HepG2 (cell line): ENCODE results near the gene ABAT. TPM values are rescaled to one million over a fixed set of nuclear protein-coding genes. Genes with fewer than 3 reads are reported as not detected.
A peak's percentile ranks its signal among the peaks of the same experiment; 100 is the strongest.

Experiments used
- ATAC-seq: fragments of 200-7000 bp; cut with Tn5 transposase; 3 replicates; pipeline ENCODE4 v1.9.1; 2020; ENCODE audit warnings: mild to moderate bottlenecking, moderate library complexity
- BruUV-seq: library from RNA; stranded (reverse); fragments of 400-500 nt; replicated peaks from 2 replicates; lab custom pipeline; 2021; lab: Mats Ljungman, UMichigan
- CTCF ChIA-PET: fragments of 300-600 bp; formaldehyde crosslinking; extraction: SDS; loops from one replicate; lab custom pipeline; 2021; ENCODE audit warnings: low total read pairs, inconsistent platforms, low intra/inter-chr PET ratio; lab: Yijun Ruan, JAX
- POLR2A ChIA-PET: fragments of 350-600 bp; sonication (Branson Sonifier 250); formaldehyde crosslinking; loops from one replicate; lab custom pipeline; 2020; ENCODE audit warnings: antibody characterized with exemption, inconsistent platforms; lab: Yijun Ruan, JAX
- DNase-seq: peaks from one replicate; pipeline ENCODE4 v3.0.0-alpha.2; 2015; ENCODE audit warnings: low spot score
- FAIRE-seq: peaks from 3 replicates; lab custom pipeline; 2011; peaks lifted over from hg19 to GRCh38; lab: Jason Lieb, UNC
- H2AFZ ChIP-seq: one replicate; pipeline ENCODE4 v1.6.1; 2011; ENCODE audit warnings: low read length, inconsistent platforms
- H3K27ac ChIP-seq: fragments of 300-600 bp; 3 replicates; pipeline ENCODE4 v1.8.0; 2011; ENCODE audit warnings: mixed run types, mild to moderate bottlenecking, mixed read lengths, low read length, inconsistent platforms; ENCODE audit not compliant: insufficient read depth; ENCODE audit errors: extremely low read length
- H3K27me3 ChIP-seq, 2 experiments: fragments of 200-600 bp in 1 of 2; 2 replicates in 1 of 2; 3 replicates in 1 of 2; pipeline versions ENCODE4 v1.6.0 to v1.8.0; 2011; ENCODE audit warnings: low read length in 2 of 2, mild to moderate bottlenecking in 2 of 2, moderate library complexity in 2 of 2, inconsistent platforms in 1 of 2; ENCODE audit not compliant: insufficient read depth in 2 of 2, control insufficient read depth in 1 of 2
- H3K36me3 ChIP-seq, 2 experiments: fragments of 200-600 bp in 1 of 2; replicated peaks in 1 of 2; 2 replicates in 1 of 2; 3 replicates in 1 of 2; pipeline versions ENCODE4 v1.5.1 to v1.8.0; 2011; ENCODE audit warnings: low read length in 2 of 2, inconsistent platforms in 1 of 2; ENCODE audit not compliant: insufficient read depth in 2 of 2, control insufficient read depth in 1 of 2
- H3K4me1 ChIP-seq: 2 replicates; pipeline ENCODE4 v1.5.1; 2012; ENCODE audit warnings: low read length, inconsistent platforms; ENCODE audit not compliant: insufficient read depth
- H3K4me2 ChIP-seq: 2 replicates; pipeline ENCODE4 v1.6.0; 2011; ENCODE audit warnings: low read depth, low read length, inconsistent platforms
- H3K4me3 ChIP-seq, 3 experiments: fragments of 200-600 bp in 1 of 3; sonication (generic), shearing (Covaris generic) in 1 of 3; replicated peaks in 1 of 3; 2 replicates each; pipeline ENCODE4 v1.5.1; 2011 to 2016; ENCODE audit warnings: low read length in 3 of 3, inconsistent platforms in 2 of 3, low read depth in 2 of 3, mild to moderate bottlenecking in 2 of 3, control low read depth in 1 of 3, mixed read lengths in 1 of 3; ENCODE audit not compliant: insufficient read depth in 1 of 3
- H3K79me2 ChIP-seq: one replicate; pipeline ENCODE4 v1.6.1; 2011; ENCODE audit warnings: low read length, inconsistent platforms; ENCODE audit not compliant: insufficient read depth
- H3K9ac ChIP-seq: 2 replicates; pipeline ENCODE4 v1.6.0; 2011; ENCODE audit warnings: mild to moderate bottlenecking, low read depth, low read length, inconsistent platforms; ENCODE audit not compliant: insufficient read depth
- H3K9me3 ChIP-seq: 2 replicates; pipeline ENCODE4 v1.5.1; 2012; ENCODE audit warnings: mild to moderate bottlenecking, low read length
- H4K20me1 ChIP-seq: 2 replicates; pipeline ENCODE4 v1.6.0; 2011; ENCODE audit warnings: inconsistent platforms, mild to moderate bottlenecking, low read length, moderate library complexity; ENCODE audit not compliant: insufficient read depth
- ATF1 ChIP-seq: IDR thresholded peaks from 2 replicates; pipeline ENCODE4 v1.6.1; 2016; ENCODE audit warnings: mild to moderate bottlenecking, control low read depth
- ATF6 ChIP-seq: sonication (generic); formaldehyde crosslinking; conservative IDR thresholded peaks from 2 replicates; pipeline ENCODE4 v1.4.0; 2020; ENCODE audit warnings: missing genetic modification reagents
- CC2D1A ChIP-seq: sonication (generic); formaldehyde crosslinking; IDR thresholded peaks from 2 replicates; pipeline ENCODE4 v1.8.1; 2023; ENCODE audit warnings: mild to moderate bottlenecking, missing genetic modification reagents
- E2F5 ChIP-seq: sonication (generic); formaldehyde crosslinking; conservative IDR thresholded peaks from 2 replicates; pipeline ENCODE4 v1.4.0; 2020; ENCODE audit warnings: missing genetic modification reagents
- KLF12 ChIP-seq: sonication (generic); formaldehyde crosslinking; IDR thresholded peaks from 2 replicates; pipeline ENCODE4 v1.4.0; 2020; ENCODE audit warnings: missing genetic modification reagents, borderline replicate concordance
- ZIK1 ChIP-seq: sonication (generic); formaldehyde crosslinking; IDR thresholded peaks from 2 replicates; pipeline ENCODE4 v1.5.0; 2020; ENCODE audit warnings: mild to moderate bottlenecking, low read depth, missing genetic modification reagents, borderline replicate concordance
- ZNF317 ChIP-seq: sonication (generic); formaldehyde crosslinking; IDR thresholded peaks from 2 replicates; pipeline ENCODE4 v1.5.0; 2020; ENCODE audit warnings: mild to moderate bottlenecking, missing genetic modification reagents
- WGBS: methylation state at CpG from one replicate; pipeline ENCODE4 v1.1.6; 2017; ENCODE audit warnings: low lambda C conversion rate; 5-methylcytosine and 5-hydroxymethylcytosine counted together
- in situ Hi-C: cut with HindIII; loops from 2 replicates; pipeline ENCODE4 v1.10.0; 2017; ENCODE audit warnings: low pct_unique_long_range_greater_than_20kb; ENCODE audit not compliant: extremely low pct_ligation_motif_present
- intact Hi-C: fragments of 100-400 bp; cut with micrococcal nuclease; formaldehyde crosslinking; loops from one replicate; pipeline ENCODE4 v1.10.0; 2022; ENCODE audit not compliant: unreplicated experiment
- polyA plus RNA-seq, 8 experiments: library from polyadenylated mRNA; depleted of rRNA in 3 of 8; stranded (reverse) in 7 of 8; unstranded in 1 of 8; fragments of >200 nt; fragmentation: Illumina TruSeq in 4 of 8; extraction: Trizol in 4 of 8; gene quantifications; 2 replicates each; pipeline versions ENCODE4 v1.2.1 to v1.2.3, GENCODE V29; 2011 to 2016; ENCODE audit warnings: low read depth in 4 of 8, missing spikeins in 1 of 8, mixed read lengths in 1 of 8; ENCODE audit not compliant: insufficient read depth in 1 of 8
- total RNA-seq, 5 experiments: library from RNA; depleted of rRNA; stranded (reverse); fragments of >200 nt; fragmentation: Illumina TruSeq; extraction: Trizol; gene quantifications; 2 replicates each; pipeline ENCODE4 v1.2.3, GENCODE V29; 2016; ENCODE audit warnings: low read depth in 1 of 5
- TF ChIP-seq, protein P1 (sequence below): sonication (generic); formaldehyde crosslinking; IDR thresholded peaks from 2 replicates; pipeline ENCODE4 v1.4.0; 2020; ENCODE audit warnings: missing genetic modification reagents, borderline replicate concordance
- TF ChIP-seq, protein P2 (sequence below): sonication (generic); formaldehyde crosslinking; IDR thresholded peaks from 2 replicates; pipeline ENCODE4 v1.5.0; 2020; ENCODE audit warnings: mild to moderate bottlenecking, missing genetic modification reagents

Gene ABAT
- total and polyA plus RNA-seq, 2 of the 13 experiments (the other 11 are each of a cell fraction or from before 2014, with no cell fraction given), result 47.6 to 97.3 TPM

DNA sequence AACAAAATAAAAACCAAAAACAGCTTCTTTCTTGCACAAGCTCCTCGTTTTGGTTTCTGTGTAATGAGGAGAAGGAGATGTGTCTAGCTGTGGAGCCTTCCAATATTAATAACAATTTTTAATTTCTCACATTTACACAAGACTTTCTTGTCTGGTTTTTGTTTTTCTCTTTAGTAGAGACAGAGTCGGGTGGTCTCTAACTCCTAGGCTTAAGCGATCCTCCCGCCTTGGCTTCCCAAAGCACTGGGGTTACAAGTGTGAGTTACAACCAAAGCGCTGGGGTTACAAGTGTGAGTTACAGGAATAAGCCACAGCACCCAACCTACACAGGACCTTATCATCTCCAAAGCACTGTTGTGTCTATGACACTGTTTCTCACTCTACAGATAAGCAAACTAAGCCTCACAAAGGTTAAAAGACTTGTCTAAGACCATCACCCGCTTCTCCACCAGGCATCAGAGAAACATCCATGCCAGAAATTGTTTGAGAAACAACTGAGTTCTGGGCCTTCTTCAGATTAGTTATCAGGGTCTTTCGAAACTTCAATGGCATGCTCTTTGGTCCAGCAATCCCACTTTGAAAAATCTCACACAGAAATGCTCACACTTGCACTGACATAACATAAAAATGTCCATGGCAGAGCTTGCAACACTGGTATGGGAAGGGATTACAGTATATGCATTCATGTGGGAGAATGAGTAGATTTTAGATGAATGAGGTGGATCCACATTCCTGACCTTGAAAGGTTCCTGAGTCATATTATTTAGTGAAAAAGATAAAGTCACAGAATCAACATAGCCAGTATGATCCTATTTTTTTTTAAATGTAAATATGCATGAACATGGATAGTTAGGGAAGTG, 3.9 kb downstream of the ABAT start:
- in situ Hi-C loops (loop anchor here (5.0 kb wide), 1 partner anchor 64 kb away; no protein-coding TSS in a partner anchor), intact Hi-C loops (loop anchor here (1.0 to 10.0 kb wide), 4 partner anchors 12 to 417 kb away; partner anchors contain the start of gene HAPSTR1)
- DNase-seq (peak; percentile 100), ATAC-seq (peak; percentile 48), FAIRE-seq (peak; percentile 93)
- H3K27ac ChIP-seq, result peak overlapping the region; percentile 68
- H3K4me1 ChIP-seq, result peaks cover 82% of the 10 kb centered on the region
- no peak overlapping the region for H2AFZ ChIP-seq
- no peaks in the 10 kb centered on the region for H3K9me3 ChIP-seq
- H3K4me2 ChIP-seq, result peak overlapping the region; percentile 89
- BruUV-seq, result TSS peak; percentile 84
- POLR2A ChIA-PET, result interaction anchor here (0.9 to 2.5 kb wide), 8 partner anchors 9 to 413 kb away, joined by 3 to 7 read pairs (median 4); partner anchors contain the start of gene HAPSTR1
- peaks cover 2 to 5% of the 10 kb centered on the region in 2 experiments; a peak in 1 of 5 replicates for H3K36me3 ChIP-seq
- H3K9ac ChIP-seq, result peak overlapping the region; percentile 49
- CTCF ChIA-PET, result interaction anchor here (0.5 kb wide), 1 partner anchor 127 kb away, joined by 3 read pairs; no protein-coding TSS in a partner anchor
- peaks cover 33% of the 10 kb centered on the region for H3K79me2 ChIP-seq
- H4K20me1 ChIP-seq, result peaks cover 6% of the 10 kb centered on the region; the same call in 1 of the 2 replicates
- H3K27me3 ChIP-seq, result no peaks in the 10 kb centered on the region; a peak in 1 of 5 replicates
- 9% methylated on average over 7 of the region's 7 CpGs for WGBS
- H3K4me3 ChIP-seq, result peak overlapping the region in 1 of 3 experiments; percentile 25; a peak in 3 of 6 replicates
- TF ChIP-seq ZIK1 (CRISPR knock-in tag) (no peak), E2F5 (CRISPR knock-in tag) (no peak), CC2D1A (CRISPR knock-in tag) (no peak), ATF6 (CRISPR knock-in tag) (no peak), ATF1 (CRISPR knock-in tag) (no peak), KLF12 (CRISPR knock-in tag) (no peak), ZNF317 (CRISPR knock-in tag) (no peak)
- TF ChIP-seq, protein P1, sequence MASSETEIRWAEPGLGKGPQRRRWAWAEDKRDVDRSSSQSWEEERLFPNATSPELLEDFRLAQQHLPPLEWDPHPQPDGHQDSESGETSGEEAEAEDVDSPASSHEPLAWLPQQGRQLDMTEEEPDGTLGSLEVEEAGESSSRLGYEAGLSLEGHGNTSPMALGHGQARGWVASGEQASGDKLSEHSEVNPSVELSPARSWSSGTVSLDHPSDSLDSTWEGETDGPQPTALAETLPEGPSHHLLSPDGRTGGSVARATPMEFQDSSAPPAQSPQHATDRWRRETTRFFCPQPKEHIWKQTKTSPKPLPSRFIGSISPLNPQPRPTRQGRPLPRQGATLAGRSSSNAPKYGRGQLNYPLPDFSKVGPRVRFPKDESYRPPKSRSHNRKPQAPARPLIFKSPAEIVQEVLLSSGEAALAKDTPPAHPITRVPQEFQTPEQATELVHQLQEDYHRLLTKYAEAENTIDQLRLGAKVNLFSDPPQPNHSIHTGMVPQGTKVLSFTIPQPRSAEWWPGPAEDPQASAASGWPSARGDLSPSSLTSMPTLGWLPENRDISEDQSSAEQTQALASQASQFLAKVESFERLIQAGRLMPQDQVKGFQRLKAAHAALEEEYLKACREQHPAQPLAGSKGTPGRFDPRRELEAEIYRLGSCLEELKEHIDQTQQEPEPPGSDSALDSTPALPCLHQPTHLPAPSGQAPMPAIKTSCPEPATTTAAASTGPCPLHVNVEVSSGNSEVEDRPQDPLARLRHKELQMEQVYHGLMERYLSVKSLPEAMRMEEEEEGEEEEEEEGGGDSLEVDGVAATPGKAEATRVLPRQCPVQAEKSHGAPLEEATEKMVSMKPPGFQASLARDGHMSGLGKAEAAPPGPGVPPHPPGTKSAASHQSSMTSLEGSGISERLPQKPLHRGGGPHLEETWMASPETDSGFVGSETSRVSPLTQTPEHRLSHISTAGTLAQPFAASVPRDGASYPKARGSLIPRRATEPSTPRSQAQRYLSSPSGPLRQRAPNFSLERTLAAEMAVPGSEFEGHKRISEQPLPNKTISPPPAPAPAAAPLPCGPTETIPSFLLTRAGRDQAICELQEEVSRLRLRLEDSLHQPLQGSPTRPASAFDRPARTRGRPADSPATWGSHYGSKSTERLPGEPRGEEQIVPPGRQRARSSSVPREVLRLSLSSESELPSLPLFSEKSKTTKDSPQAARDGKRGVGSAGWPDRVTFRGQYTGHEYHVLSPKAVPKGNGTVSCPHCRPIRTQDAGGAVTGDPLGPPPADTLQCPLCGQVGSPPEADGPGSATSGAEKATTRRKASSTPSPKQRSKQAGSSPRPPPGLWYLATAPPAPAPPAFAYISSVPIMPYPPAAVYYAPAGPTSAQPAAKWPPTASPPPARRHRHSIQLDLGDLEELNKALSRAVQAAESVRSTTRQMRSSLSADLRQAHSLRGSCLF, result no peak; the same call in 1 of the 2 replicates
- TF ChIP-seq, protein P2, sequence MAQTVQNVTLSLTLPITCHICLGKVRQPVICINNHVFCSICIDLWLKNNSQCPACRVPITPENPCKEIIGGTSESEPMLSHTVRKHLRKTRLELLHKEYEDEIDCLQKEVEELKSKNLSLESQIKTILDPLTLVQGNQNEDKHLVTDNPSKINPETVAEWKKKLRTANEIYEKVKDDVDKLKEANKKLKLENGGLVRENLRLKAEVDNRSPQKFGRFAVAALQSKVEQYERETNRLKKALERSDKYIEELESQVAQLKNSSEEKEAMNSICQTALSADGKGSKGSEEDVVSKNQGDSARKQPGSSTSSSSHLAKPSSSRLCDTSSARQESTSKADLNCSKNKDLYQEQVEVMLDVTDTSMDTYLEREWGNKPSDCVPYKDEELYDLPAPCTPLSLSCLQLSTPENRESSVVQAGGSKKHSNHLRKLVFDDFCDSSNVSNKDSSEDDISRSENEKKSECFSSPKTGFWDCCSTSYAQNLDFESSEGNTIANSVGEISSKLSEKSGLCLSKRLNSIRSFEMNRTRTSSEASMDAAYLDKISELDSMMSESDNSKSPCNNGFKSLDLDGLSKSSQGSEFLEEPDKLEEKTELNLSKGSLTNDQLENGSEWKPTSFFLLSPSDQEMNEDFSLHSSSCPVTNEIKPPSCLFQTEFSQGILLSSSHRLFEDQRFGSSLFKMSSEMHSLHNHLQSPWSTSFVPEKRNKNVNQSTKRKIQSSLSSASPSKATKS, result no peak
